H9 (cell line): ENCODE data around the gene RGS6. TPM values are rescaled to one million over a fixed set of nuclear protein-coding genes. Genes with fewer than 3 reads are reported as not detected.

Experiments
- DNase-seq: peaks from one replicate; pipeline ENCODE4 v3.0.0-alpha.2; 2017
- H2AFZ ChIP-seq: one replicate; pipeline ENCODE4 v1.6.1; 2013; ENCODE audit warnings: mild to moderate bottlenecking, low read length, control low read depth, moderate library complexity
- H2AK5ac ChIP-seq: 2 replicates; pipeline ENCODE4 v1.6.1; 2013; ENCODE audit warnings: low read length, control low read depth, mixed read lengths; ENCODE audit not compliant: insufficient read length
- H2BK120ac ChIP-seq: one replicate; pipeline ENCODE4 v1.6.1; 2013; ENCODE audit warnings: low read depth, mild to moderate bottlenecking, low read length, control low read depth, inconsistent platforms; ENCODE audit not compliant: poor library complexity, severe bottlenecking
- H2BK12ac ChIP-seq: 2 replicates; pipeline ENCODE4 v1.6.1; 2013; ENCODE audit warnings: low read length, control low read depth, mixed read lengths, low read depth; ENCODE audit not compliant: insufficient read length
- H2BK15ac ChIP-seq: 2 replicates; pipeline ENCODE4 v1.6.1; 2013; ENCODE audit warnings: low read depth, low read length, control low read depth
- H2BK20ac ChIP-seq: one replicate; pipeline ENCODE4 v1.6.1; 2013; ENCODE audit warnings: low read depth, mild to moderate bottlenecking, low read length, control low read depth, inconsistent platforms; ENCODE audit not compliant: poor library complexity, severe bottlenecking
- H2BK5ac ChIP-seq: 2 replicates; pipeline ENCODE4 v1.6.1; 2013; ENCODE audit warnings: low read length, control low read depth, mixed read lengths; ENCODE audit not compliant: insufficient read length
- H3K14ac ChIP-seq: 2 replicates; pipeline ENCODE4 v1.6.1; 2013; ENCODE audit warnings: low read length, control low read depth; ENCODE audit not compliant: insufficient read depth
- H3K18ac ChIP-seq: 2 replicates; pipeline ENCODE4 v1.6.1; 2013; ENCODE audit warnings: low read depth, mild to moderate bottlenecking, mixed read lengths, low read length, control low read depth; ENCODE audit not compliant: insufficient read length
- H3K23ac ChIP-seq: 2 replicates; pipeline ENCODE4 v1.6.1; 2013; ENCODE audit warnings: low read length, control low read depth, mixed read lengths, low read depth; ENCODE audit not compliant: insufficient read length
- H3K23me2 ChIP-seq: 2 replicates; pipeline ENCODE4 v1.6.1; 2013; ENCODE audit warnings: low read depth, mild to moderate bottlenecking, mixed read lengths, low read length, control low read depth; ENCODE audit not compliant: insufficient read length, poor library complexity, severe bottlenecking
- H3K27ac ChIP-seq: 2 replicates; pipeline ENCODE4 v1.5.1; 2013; ENCODE audit warnings: low read length, control low read depth, mixed read lengths, low read depth; ENCODE audit not compliant: insufficient read length
- H3K27me3 ChIP-seq: 2 replicates; pipeline ENCODE4 v1.6.1; 2013; ENCODE audit warnings: low read length, control low read depth, inconsistent platforms; ENCODE audit not compliant: insufficient read depth
- H3K4ac ChIP-seq: 2 replicates; pipeline ENCODE4 v1.6.1; 2013; ENCODE audit warnings: low read depth, mild to moderate bottlenecking, control low read depth, inconsistent platforms, low read length, moderate library complexity
- H3K4me1 ChIP-seq: 2 replicates; pipeline ENCODE4 v1.6.1; 2013; ENCODE audit warnings: low read length, control low read depth, inconsistent platforms; ENCODE audit not compliant: insufficient read depth
- H3K4me2 ChIP-seq: 2 replicates; pipeline ENCODE4 v1.6.1; 2013; ENCODE audit warnings: low read length, control low read depth, mixed read lengths; ENCODE audit not compliant: insufficient read length, insufficient read depth
- H3K56ac ChIP-seq: 2 replicates; pipeline ENCODE4 v1.6.1; 2013; ENCODE audit warnings: low read depth, mild to moderate bottlenecking, mixed read lengths, low read length, control low read depth; ENCODE audit not compliant: insufficient read length
- H3K79me1 ChIP-seq: 2 replicates; pipeline ENCODE4 v1.6.1; 2013; ENCODE audit warnings: low read depth, mild to moderate bottlenecking, moderate library complexity, low read length, control low read depth, inconsistent platforms; ENCODE audit not compliant: insufficient read depth, poor library complexity, severe bottlenecking
- H3K79me2 ChIP-seq: 2 replicates; pipeline ENCODE4 v1.6.1; 2013; ENCODE audit warnings: low read length, control low read depth, inconsistent platforms; ENCODE audit not compliant: insufficient read depth
- H3K9ac ChIP-seq: 2 replicates; pipeline ENCODE4 v1.6.1; 2013; ENCODE audit warnings: low read length, control low read depth, mixed read lengths; ENCODE audit not compliant: insufficient read length; ENCODE audit errors: extremely low read depth
- H3K9me3 ChIP-seq: one replicate; pipeline ENCODE4 v1.6.1; 2013; ENCODE audit warnings: low read depth, low read length, inconsistent platforms; ENCODE audit not compliant: control insufficient read depth
- H3T11ph ChIP-seq: one replicate; pipeline ENCODE4 v1.6.1; 2013; ENCODE audit warnings: mild to moderate bottlenecking, low read length, control low read depth, inconsistent platforms
- H4K20me1 ChIP-seq: one replicate; pipeline ENCODE4 v1.6.1; 2013; ENCODE audit not compliant: control insufficient read depth, insufficient read length, insufficient read depth
- H4K5ac ChIP-seq: 2 replicates; pipeline ENCODE4 v1.6.1; 2013; ENCODE audit warnings: low read depth, mild to moderate bottlenecking, mixed read lengths, low read length, control low read depth; ENCODE audit not compliant: insufficient read length
- H4K8ac ChIP-seq: replicated peaks from 2 replicates; pipeline ENCODE4 v1.6.1; 2013; ENCODE audit warnings: low read length, control low read depth, mixed read lengths, low read depth; ENCODE audit not compliant: insufficient read length
- H4K91ac ChIP-seq: 2 replicates; pipeline ENCODE4 v1.6.1; 2013; ENCODE audit warnings: low read depth, mild to moderate bottlenecking, moderate library complexity, mixed read lengths, low read length, control low read depth; ENCODE audit not compliant: insufficient read length
- H3K27ac Mint-ChIP-seq, 3 experiments: 2 replicates in 2 of 3; 3 replicates in 1 of 3; pipeline ENCODE4 v1.8.0; 2020 to 2021; ENCODE audit warnings: mixed read lengths in 3 of 3, mild to moderate bottlenecking in 1 of 3, moderate library complexity in 1 of 3
- H3K27me3 Mint-ChIP-seq: 2 replicates; pipeline ENCODE4 v1.8.0; 2021; ENCODE audit warnings: low read depth, mild to moderate bottlenecking, moderate library complexity, mixed read lengths
- H3K36me3 Mint-ChIP-seq, 3 experiments: 2 replicates in 2 of 3; 3 replicates in 1 of 3; pipeline ENCODE4 v1.8.0; 2020 to 2021; ENCODE audit warnings: low read depth in 3 of 3, mixed read lengths in 3 of 3; ENCODE audit not compliant: insufficient read depth in 1 of 3
- H3K4me1 Mint-ChIP-seq, 2 experiments: 2 replicates each; pipeline ENCODE4 v1.8.0; 2020; ENCODE audit warnings: mixed read lengths in 2 of 2
- H3K4me3 Mint-ChIP-seq, 2 experiments: 2 replicates in 1 of 2; 3 replicates in 1 of 2; pipeline ENCODE4 v1.8.0; 2020 to 2021; ENCODE audit warnings: mild to moderate bottlenecking in 2 of 2, mixed read lengths in 2 of 2, moderate library complexity in 1 of 2
- H3K9me3 Mint-ChIP-seq, 2 experiments: 2 replicates in 1 of 2; 3 replicates in 1 of 2; pipeline ENCODE4 v1.8.0; 2020; ENCODE audit warnings: mild to moderate bottlenecking in 2 of 2, mixed read lengths in 2 of 2, moderate library complexity in 1 of 2
- CTCF ChIP-seq: fragments of 200-600 bp; sonication (generic); conservative IDR thresholded peaks from 3 replicates; pipeline ENCODE4 v1.8.0; 2021; ENCODE audit warnings: antibody characterized with exemption, mild to moderate bottlenecking
- WGBS: extraction: QIAGEN DNeasy Blood & Tissue Kit; methylation state at CpG from one replicate; pipeline ENCODE4 v1.1.7; 2013; ENCODE audit warnings: missing lambda C conversion rate, low lambda C conversion rate, mixed read lengths; ENCODE audit not compliant: insufficient read length; ENCODE audit errors: extremely low coverage; 5-methylcytosine and 5-hydroxymethylcytosine counted together
- total RNA-seq: library from RNA; stranded (reverse); gene quantifications from 2 replicates; pipeline ENCODE4 v1.2.1, GENCODE V29; 2021

Gene RGS6
- total RNA-seq, 1 experiment from 2014 or later: 3.0 TPM

- Histone ChIP-seq H4K5ac (no peak overlapping the region), H4K8ac (no peak overlapping the region), H3K4me2 (no peak overlapping the region), H3K27ac (no peak overlapping the region), H4K20me1 (no peaks in the 10 kb centered on the region), H2AFZ (no peak overlapping the region), H3K4ac (no peak overlapping the region), H3K9me3 (no peaks in the 10 kb centered on the region), H3K4me1 (no peaks in the 10 kb centered on the region), H3K9ac (no peak overlapping the region), H2BK12ac (no peak overlapping the region), H2BK20ac (no peak overlapping the region), H3K14ac (no peak overlapping the region), H3K79me2 (no peaks in the 10 kb centered on the region), H2BK120ac (no peak overlapping the region), H3T11ph (no peak overlapping the region), H3K23ac (no peak overlapping the region), H4K91ac (no peak overlapping the region), H3K79me1 (no peaks in the 10 kb centered on the region), H2BK5ac (no peak overlapping the region), H3K23me2 (no peaks in the 10 kb centered on the region), H2BK15ac (no peak overlapping the region), H3K56ac (no peak overlapping the region), H2AK5ac (no peak overlapping the region), H3K18ac (no peak overlapping the region), H3K27me3 (no peaks in the 10 kb centered on the region)
- no CpG with 5 or more reads among the region's 3 CpGs for WGBS
- H3K27me3 Mint-ChIP-seq: no peaks in the 10 kb centered on the region
- DNase-seq: no peak
- H3K36me3 Mint-ChIP-seq: no peaks in the 10 kb centered on the region
- H3K4me1 Mint-ChIP-seq: peaks cover 12 to 15% of the 10 kb centered on the region in 2 experiments
- no peak for TF ChIP-seq CTCF
- H3K27ac Mint-ChIP-seq: peak overlapping the region in 1 of 3 experiments; percentile 45; a peak in 2 of 7 replicates
- no peak overlapping the region for H3K4me3 Mint-ChIP-seq
- no peaks in the 10 kb centered on the region for H3K9me3 Mint-ChIP-seq
Observed at GRCh38 chr14:72053651-72054050, 121.4 kb downstream of the RGS6 start.
